Stimulated activated naive B cell treated with anti-CD40 and anti-IgM and Interleukin-4, amounts not matched to agents 10 μg/mL and 1 μg/mL and 100 μg/mL, for 72 hours (primary cell): ENCODE measurements around the gene SLC35B1.
A peak's percentile ranks its signal among the peaks of the same experiment; 100 is the strongest.
"Not testable (repeated sequence)": the region's sequence is repeated elsewhere in the genome, so short reads cannot be mapped to it uniquely, and the experiment has no call there.

Experiments used
- ATAC-seq, 2 donors: fragments of 150-1000 bp; cut with Tn5 transposase; replicated peaks; 2 replicates each; pipeline ENCODE4 v1.10.0; 2021; ENCODE audit warnings: moderate library complexity in 1 of 2
- DNase-seq: peaks from one replicate; pipeline ENCODE4 v3.0.0; 2021
- H3K27ac Mint-ChIP-seq: one replicate; pipeline ENCODE4 v1.8.0; 2022; ENCODE audit warnings: mild to moderate bottlenecking, mixed read lengths
- H3K27me3 Mint-ChIP-seq, 2 donors: one replicate each; pipeline ENCODE4 v1.8.0; 2022; ENCODE audit warnings: mixed read lengths in 2 of 2
- H3K36me3 Mint-ChIP-seq, 2 donors: one replicate each; pipeline ENCODE4 v1.8.0; 2022; ENCODE audit warnings: mixed read lengths in 2 of 2, mild to moderate bottlenecking in 1 of 2
- H3K4me1 Mint-ChIP-seq, 2 donors: one replicate each; pipeline ENCODE4 v1.8.0; 2022; ENCODE audit warnings: mixed read lengths in 2 of 2, mild to moderate bottlenecking in 1 of 2
- H3K4me3 Mint-ChIP-seq, 2 donors: one replicate each; pipeline ENCODE4 v1.8.0; 2022; ENCODE audit warnings: mild to moderate bottlenecking in 2 of 2, mixed read lengths in 2 of 2, moderate library complexity in 1 of 2
- H3K9me3 Mint-ChIP-seq, 2 donors: one replicate each; pipeline ENCODE4 v1.8.0; 2022; ENCODE audit warnings: mixed read lengths in 2 of 2, mild to moderate bottlenecking in 1 of 2

SLC35B1 gene

DNA sequence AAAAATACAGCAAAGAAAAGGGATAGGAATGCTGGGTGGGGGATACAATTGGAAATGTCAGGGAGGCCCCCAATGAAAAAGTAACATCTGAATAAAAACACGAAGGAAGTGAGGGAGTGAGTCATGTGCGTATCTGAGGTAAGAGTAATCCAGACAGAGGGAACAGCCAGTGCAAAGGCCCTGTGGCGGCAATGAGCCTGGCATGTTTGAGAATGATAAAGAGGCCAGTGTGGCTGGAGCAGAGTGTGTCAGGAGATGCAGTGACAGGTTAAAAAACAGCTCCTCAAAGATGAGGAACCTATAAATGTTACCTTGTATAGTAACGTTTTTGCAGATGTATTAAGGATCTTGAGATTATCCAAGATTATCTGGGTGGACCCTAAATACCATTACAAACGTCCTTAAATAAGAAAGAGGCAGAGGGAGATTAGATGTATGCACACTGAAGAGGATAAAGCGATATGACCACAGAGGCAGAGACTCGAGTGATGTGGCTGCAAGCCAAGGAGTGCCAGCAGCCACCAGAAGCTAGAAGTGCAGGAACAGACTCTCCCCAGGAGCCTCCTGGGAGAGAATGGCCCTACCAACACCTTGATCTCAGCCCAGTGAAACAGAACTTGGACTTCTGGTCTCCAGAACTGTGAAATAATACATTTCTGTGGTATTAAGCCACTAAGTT is 17.8 kb upstream of the SLC35B1 start:
- no peaks in the 10 kb centered on the region for H3K27me3 Mint-ChIP-seq
- H3K4me1 Mint-ChIP-seq: peaks cover 40 to 57% of the 10 kb centered on the region in 2 donors
- DNase-seq (no peak), ATAC-seq (no peak)
- peaks cover 2 to 6% of the 10 kb centered on the region in 2 donors for H3K9me3 Mint-ChIP-seq
- no peak overlapping the region for H3K4me3 Mint-ChIP-seq
- H3K27ac Mint-ChIP-seq: no peak overlapping the region
- peaks cover 24 to 41% of the 10 kb centered on the region in 2 donors for H3K36me3 Mint-ChIP-seq

DNA sequence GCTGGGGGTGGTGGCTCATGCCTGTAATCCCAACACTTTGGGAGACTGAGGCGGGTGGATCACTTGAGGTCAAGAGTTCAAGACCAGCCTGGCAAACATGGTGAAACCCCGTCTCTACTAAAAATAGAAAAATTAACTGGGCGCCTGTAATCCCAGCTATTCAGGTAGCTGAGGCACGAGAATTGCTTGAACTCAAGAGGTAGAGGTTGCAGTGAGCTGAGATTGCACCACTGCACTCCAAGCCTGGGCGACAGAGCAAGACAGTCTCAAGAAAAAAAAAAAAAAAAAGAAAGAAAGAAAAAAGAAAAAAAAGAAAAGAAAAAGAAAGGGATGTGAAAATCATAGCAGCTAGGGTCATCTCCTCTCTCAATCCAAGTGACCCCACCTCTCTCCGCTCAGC is 16.8 kb upstream of the SLC35B1 start:
- ATAC-seq, H3K4me3 Mint-ChIP-seq, DNase-seq, H3K27me3 Mint-ChIP-seq, H3K27ac Mint-ChIP-seq, H3K9me3 Mint-ChIP-seq: not testable (repeated sequence)
- peaks cover 29 to 43% of the 10 kb centered on the region in 2 donors for H3K36me3 Mint-ChIP-seq
- H3K4me1 Mint-ChIP-seq: peaks cover 33 to 48% of the 10 kb centered on the region in 2 donors

DNA sequence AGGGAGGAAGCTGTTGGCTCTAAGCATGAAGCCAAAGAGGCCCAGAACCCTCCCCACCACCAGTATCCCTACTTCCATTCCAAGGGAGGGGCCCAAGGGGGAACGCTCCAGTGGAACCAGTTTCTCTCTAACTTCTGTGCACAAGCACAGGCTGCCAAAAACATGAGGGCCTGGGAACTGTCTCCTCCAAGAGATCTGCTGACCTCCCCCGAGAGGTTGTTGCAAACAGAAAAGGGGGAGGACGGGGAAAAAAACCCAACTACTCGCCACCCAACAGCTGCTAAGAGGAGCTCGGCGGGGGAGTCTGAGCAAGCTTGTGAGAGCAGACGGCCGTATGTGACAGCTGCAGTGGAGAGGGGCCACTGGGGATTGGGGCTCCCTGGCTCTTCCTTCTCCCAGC is 15.7 kb upstream of the SLC35B1 start:
- Mint-ChIP-seq H3K9me3 (peaks cover 2 to 6% of the 10 kb centered on the region in 2 donors), H3K27me3 (no peaks in the 10 kb centered on the region), H3K27ac (peak overlapping the region; percentile 42), H3K36me3 (peaks cover 31 to 40% of the 10 kb centered on the region in 2 donors), H3K4me3 (no peak overlapping the region), H3K4me1 (peaks cover 25 to 36% of the 10 kb centered on the region in 2 donors)
- DNase-seq (no peak), ATAC-seq (no peak)

DNA sequence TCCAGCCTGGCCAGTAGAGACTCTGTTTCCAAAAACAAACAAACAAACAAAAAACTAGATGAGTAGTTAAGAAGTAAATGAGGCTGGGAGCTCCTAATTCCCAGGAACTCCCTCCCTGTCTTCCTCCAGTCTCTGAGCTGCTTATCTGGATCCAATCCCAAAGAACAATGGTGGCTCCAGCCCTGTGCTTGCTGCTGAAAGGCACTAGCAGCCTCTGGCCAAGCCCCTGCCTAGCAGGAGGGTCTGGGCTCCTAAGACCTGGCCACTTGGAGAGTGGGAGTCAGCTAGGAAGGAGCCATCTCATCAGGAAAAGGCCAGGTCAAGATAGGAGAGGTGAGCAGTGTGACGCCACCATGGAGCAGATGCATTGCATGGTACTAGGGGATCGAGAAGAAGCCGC is 14.3 kb upstream of the SLC35B1 start:
- Mint-ChIP-seq H3K9me3 (peaks cover 2 to 6% of the 10 kb centered on the region in 2 donors), H3K4me3 (no peak overlapping the region), H3K27me3 (no peaks in the 10 kb centered on the region), H3K27ac (peak overlapping the region; percentile 9), H3K36me3 (peaks cover 33 to 48% of the 10 kb centered on the region in 2 donors), H3K4me1 (peaks cover 25 to 31% of the 10 kb centered on the region in 2 donors)
- ATAC-seq (no peak), DNase-seq (no peak)

GRCh38 chr17:49717371-49717861 is 9.7 kb upstream of the SLC35B1 start:
- H3K4me3 Mint-ChIP-seq: no peak overlapping the region
- peak; percentile 54 to 75 for ATAC-seq

GRCh38 chr17:49716668-49717364 is 9.1 kb upstream of the SLC35B1 start:
- H3K27ac Mint-ChIP-seq: peak overlapping the region; percentile 92
- peaks cover 11 to 14% of the 10 kb centered on the region in 2 donors for H3K4me1 Mint-ChIP-seq
- no peak for DNase-seq
- peaks cover 31 to 63% of the 10 kb centered on the region in 2 donors for H3K36me3 Mint-ChIP-seq
- no peak for ATAC-seq
- H3K9me3 Mint-ChIP-seq: no peaks in the 10 kb centered on the region
- H3K27me3 Mint-ChIP-seq: no peaks in the 10 kb centered on the region
- H3K4me3 Mint-ChIP-seq: no peak overlapping the region

More at GRCh38 chr17:49717371-49717861, 9.7 kb upstream of the SLC35B1 start:
- Mint-ChIP-seq H3K36me3 (peaks cover 33 to 63% of the 10 kb centered on the region in 2 donors), H3K27me3 (no peaks in the 10 kb centered on the region), H3K27ac (peak overlapping the region; percentile 92), H3K4me1 (peaks cover 11 to 14% of the 10 kb centered on the region in 2 donors), H3K9me3 (no peaks in the 10 kb centered on the region)
- DNase-seq: no peak

- no peak for ATAC-seq
- no peaks in the 10 kb centered on the region for H3K27me3 Mint-ChIP-seq
- peaks cover 36 to 63% of the 10 kb centered on the region in 2 donors for H3K36me3 Mint-ChIP-seq
- H3K4me3 Mint-ChIP-seq: no peak overlapping the region
- DNase-seq: no peak
- H3K4me1 Mint-ChIP-seq: peaks cover 11 to 14% of the 10 kb centered on the region in 2 donors
- H3K27ac Mint-ChIP-seq: no peak overlapping the region
- no peaks in the 10 kb centered on the region for H3K9me3 Mint-ChIP-seq
Observed at GRCh38 chr17:49715717-49716279, 8.0 kb upstream of the SLC35B1 start.

DNA sequence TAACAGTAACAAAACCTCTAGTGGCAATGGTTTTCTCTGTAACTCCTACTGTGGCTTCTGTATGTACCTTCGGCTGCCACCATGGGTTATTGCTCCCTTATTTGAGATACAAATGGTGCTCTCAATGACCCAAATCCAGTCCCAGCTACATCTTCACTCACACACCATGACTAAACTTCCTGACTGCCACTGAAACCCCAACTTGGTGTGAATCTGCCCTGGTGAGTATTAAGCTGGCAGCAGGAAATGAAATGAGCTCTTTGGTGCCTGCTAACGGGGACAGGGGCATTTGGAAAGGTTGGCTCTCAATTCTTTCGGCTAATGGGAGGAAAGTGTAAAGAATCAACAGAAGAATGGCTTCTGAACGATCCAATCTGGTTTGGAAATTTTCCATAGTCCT is 7.5 kb upstream of the SLC35B1 start:
- H3K27me3 Mint-ChIP-seq: no peaks in the 10 kb centered on the region
- peaks cover 37 to 64% of the 10 kb centered on the region in 2 donors for H3K36me3 Mint-ChIP-seq
- peak overlapping the region; percentile 9 for H3K27ac Mint-ChIP-seq
- no peaks in the 10 kb centered on the region for H3K9me3 Mint-ChIP-seq
- DNase-seq: no peak
- no peak for ATAC-seq
- no peak overlapping the region for H3K4me3 Mint-ChIP-seq
- peaks cover 11 to 14% of the 10 kb centered on the region in 2 donors for H3K4me1 Mint-ChIP-seq

GRCh38 chr17:49708515-49709183 is 885 bp upstream of the SLC35B1 start:
- H3K9me3 Mint-ChIP-seq: no peaks in the 10 kb centered on the region
- H3K36me3 Mint-ChIP-seq: peaks cover 26 to 29% of the 10 kb centered on the region in 2 donors
- H3K27ac Mint-ChIP-seq: peak overlapping the region; percentile 99
- ATAC-seq: no peak
- H3K27me3 Mint-ChIP-seq: no peaks in the 10 kb centered on the region
- H3K4me1 Mint-ChIP-seq: peaks cover 27 to 42% of the 10 kb centered on the region in 2 donors
- peak overlapping the region; percentile 94 to 96 for H3K4me3 Mint-ChIP-seq
- DNase-seq: no peak

DNA sequence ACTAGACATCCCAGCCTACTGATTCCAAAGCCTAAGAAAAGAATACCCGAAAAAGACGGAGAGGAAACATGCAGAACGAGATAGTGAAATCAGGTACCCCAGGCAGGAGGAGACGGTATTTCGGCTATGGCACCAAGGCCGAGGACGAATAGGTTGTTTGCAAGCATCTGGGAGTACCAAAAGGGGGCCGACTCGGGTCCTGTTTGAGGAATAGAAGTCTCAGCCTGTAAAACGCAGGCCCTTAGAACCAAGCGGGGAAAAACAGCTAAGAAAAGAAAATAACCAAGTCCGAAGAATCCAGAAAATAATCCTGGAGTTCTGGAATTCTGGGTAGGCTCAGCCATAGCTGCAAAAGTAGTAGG is 537 bp downstream of the SLC35B1 start:
- DNase-seq (no peak), ATAC-seq (no peak)
- Mint-ChIP-seq H3K4me3 (peak overlapping the region; percentile 94 to 96), H3K4me1 (peaks cover 27 to 42% of the 10 kb centered on the region in 2 donors), H3K36me3 (peaks cover 23 to 32% of the 10 kb centered on the region in 2 donors), H3K27ac (peak overlapping the region; percentile 99), H3K27me3 (no peaks in the 10 kb centered on the region), H3K9me3 (no peaks in the 10 kb centered on the region)

DNA sequence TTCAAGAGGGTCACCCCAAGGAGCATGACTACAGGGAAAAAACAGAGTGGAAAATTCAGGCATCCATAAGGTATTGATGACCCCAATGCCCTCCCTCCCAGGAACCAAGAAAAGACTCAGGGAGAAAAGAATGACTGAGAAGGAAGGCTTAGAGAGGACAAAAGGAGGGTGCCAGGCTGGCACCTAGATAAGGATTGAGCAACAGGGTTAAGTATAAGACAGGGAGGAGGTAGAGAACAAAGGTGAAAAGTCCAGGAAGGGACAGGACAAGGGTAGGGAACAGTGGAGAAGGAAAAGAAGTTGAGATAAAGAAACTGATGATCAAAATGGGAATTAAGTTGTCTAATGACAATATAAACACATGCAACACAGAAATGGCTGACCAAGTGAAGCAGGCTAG is 2.5 kb downstream of the SLC35B1 start:
- Mint-ChIP-seq H3K4me1 (peaks cover 29 to 46% of the 10 kb centered on the region in 2 donors), H3K9me3 (no peaks in the 10 kb centered on the region), H3K27ac (peak overlapping the region; percentile 62), H3K4me3 (peak overlapping the region in 1 of 2 donors; percentile 42), H3K36me3 (peaks cover 17 to 31% of the 10 kb centered on the region in 2 donors), H3K27me3 (no peaks in the 10 kb centered on the region)
- no peak for DNase-seq
- ATAC-seq: no peak

DNA sequence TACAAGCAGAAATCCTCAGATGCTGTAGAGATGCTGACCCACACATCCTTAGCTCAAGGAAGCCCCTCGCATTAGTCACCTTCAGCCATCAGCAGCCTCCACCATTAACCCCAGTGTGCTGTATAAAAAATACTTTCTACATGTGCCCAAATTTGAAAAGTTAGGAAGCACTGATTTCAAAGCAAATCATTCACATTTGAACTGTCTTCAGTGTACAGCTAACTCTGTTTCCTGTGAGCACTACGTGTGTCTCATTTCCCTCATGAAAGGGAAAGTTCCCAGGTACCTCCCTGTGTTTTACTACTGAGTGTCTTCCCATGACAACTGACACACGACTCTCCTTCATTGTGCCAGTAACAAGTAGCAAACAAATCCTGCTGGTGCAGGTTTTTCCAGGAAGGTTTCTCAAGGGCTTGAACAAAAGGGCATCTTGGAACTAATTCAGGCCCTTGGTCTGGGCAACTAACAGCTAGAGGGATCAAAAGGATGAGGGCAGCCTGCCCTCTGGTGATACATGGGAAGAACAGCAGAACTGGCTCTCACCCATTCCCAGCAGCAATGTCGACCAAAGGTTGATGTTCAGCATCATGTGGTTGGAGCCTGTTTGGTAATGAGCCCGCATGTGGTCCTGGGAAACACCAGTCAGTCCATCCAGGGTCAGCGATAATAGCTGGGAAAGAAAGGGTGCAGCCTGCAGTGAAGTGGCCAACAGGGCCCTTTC is 4.0 kb downstream of the SLC35B1 start:
- Mint-ChIP-seq H3K4me3 (no peak overlapping the region), H3K36me3 (peaks cover 24 to 44% of the 10 kb centered on the region in 2 donors), H3K27me3 (no peaks in the 10 kb centered on the region), H3K27ac (no peak overlapping the region), H3K9me3 (no peaks in the 10 kb centered on the region), H3K4me1 (peaks cover 27 to 46% of the 10 kb centered on the region in 2 donors)
- ATAC-seq (no peak), DNase-seq (no peak)

DNA sequence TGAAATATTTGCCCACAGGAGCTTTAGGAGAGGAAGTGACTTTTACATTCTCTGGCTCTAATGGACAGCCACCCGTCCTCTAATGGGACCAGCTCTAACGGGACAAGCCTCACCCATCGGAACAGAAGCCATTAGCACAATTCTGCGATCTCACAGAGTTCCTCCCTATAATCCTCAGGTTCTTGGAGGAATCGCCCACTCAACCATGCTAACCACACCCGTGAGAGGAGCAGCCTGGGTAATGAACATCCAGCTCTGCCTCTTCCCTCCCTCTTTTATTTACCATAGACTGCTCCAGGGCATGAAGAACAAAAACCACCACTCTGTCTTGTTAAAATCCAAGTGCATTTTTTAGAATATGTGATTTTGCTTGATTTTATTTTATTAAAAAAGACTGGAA is 6.8 kb downstream of the SLC35B1 start:
- no peaks in the 10 kb centered on the region for H3K9me3 Mint-ChIP-seq
- no peak for ATAC-seq
- H3K27me3 Mint-ChIP-seq: no peaks in the 10 kb centered on the region
- peaks cover 27 to 41% of the 10 kb centered on the region in 2 donors for H3K4me1 Mint-ChIP-seq
- no peak for DNase-seq
- H3K36me3 Mint-ChIP-seq: peaks cover 24 to 41% of the 10 kb centered on the region in 2 donors
- H3K4me3 Mint-ChIP-seq: no peak overlapping the region
- no peak overlapping the region for H3K27ac Mint-ChIP-seq
